IPS-18c (cell line): Measurements from ENCODE around the gene PACRG.

Experiments
- H3K4me3 ChIP-seq: 2 replicates; pipeline ENCODE4 v1.7.0; 2013; ENCODE audit warnings: low read depth, mild to moderate bottlenecking, low read length, moderate library complexity; ENCODE audit not compliant: insufficient read depth
- H3K9me3 ChIP-seq: one replicate; pipeline ENCODE4 v1.6.1; 2013; ENCODE audit warnings: mild to moderate bottlenecking, low read length, moderate library complexity; ENCODE audit not compliant: control insufficient read depth, insufficient read depth

PACRG gene

DNA sequence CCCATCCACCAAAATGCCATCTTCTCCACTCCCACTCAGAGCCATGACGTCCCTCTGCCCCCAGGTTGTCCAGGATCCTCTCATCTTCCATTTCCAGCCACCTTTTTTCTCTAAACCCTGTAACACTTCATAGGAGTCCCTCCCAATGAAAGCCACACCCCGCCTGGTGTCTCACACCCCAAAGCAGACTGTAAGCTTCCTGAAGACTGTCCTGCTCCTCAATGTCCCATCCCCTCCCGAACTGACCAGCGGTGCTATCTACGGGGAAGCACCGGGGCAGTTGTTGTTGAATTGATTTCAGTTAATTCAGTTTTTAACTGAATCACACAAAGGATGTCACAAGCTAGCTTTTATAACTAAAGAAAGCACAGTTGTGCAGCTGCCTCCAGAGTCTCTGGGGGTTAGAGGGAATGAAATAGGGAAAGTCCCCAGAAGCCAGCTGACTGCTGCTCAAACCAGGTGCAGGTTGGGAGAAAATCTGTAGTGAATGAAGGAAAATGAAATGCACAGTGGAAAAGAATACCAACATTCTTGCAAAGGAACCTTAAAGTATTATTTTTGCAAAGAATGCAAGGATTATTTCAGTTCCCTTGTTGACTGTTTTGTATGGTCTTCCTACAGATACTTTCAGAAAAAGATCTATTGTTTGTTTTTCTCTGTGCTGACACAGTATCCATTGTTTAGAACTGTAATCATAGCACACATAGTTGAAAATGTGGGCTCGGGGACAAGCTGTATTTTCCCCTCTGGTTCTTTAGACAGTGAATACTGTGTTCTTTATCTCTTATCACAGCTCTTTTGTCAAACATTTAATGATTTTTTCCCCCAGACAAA, 464.1 kb downstream of the PACRG start:
- H3K4me3 ChIP-seq = no peak overlapping the region
- no peaks in the 10 kb centered on the region for H3K9me3 ChIP-seq

DNA sequence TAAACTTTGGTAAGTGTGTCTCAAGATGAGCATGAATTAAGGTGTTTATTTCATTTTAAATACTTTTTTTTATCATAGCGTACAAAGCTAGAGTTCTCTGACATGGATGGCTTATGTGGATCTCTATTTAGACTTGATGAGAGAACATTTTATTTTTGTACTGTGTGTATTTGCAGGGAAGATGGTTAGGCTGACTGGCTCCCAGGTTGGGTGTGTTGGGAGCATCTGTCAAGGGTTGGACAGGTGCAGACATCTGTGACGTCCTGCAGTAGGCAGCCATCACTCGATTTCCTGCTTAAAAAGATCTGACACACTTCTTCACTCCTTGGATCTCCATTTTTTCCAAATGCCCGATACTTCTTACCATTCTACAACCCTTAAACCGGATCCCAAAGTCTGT, 464.8 kb downstream of the PACRG start:
- Histone ChIP-seq H3K4me3 (no peak overlapping the region), H3K9me3 (no peaks in the 10 kb centered on the region)

DNA sequence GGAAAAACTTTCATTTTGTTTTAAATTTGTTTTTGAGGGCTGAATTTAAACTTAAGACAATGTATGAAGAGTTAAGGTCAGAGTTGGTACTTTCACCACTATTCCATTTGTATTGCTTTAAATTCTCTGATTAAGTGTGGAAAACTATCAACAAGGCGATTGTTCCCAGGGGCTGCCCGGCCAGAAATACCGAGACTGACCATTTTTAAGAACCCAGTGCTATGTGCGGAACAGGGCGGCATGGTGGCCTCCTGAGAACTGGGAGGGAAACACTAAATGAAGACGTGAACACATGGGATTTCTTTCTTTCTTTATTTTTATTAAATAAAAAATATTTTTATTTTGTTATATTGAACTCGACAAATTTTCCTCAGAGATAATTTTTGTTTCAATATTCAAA, 465.6 kb downstream of the PACRG start:
- Histone ChIP-seq H3K4me3 (no peak overlapping the region), H3K9me3 (no peaks in the 10 kb centered on the region)

DNA sequence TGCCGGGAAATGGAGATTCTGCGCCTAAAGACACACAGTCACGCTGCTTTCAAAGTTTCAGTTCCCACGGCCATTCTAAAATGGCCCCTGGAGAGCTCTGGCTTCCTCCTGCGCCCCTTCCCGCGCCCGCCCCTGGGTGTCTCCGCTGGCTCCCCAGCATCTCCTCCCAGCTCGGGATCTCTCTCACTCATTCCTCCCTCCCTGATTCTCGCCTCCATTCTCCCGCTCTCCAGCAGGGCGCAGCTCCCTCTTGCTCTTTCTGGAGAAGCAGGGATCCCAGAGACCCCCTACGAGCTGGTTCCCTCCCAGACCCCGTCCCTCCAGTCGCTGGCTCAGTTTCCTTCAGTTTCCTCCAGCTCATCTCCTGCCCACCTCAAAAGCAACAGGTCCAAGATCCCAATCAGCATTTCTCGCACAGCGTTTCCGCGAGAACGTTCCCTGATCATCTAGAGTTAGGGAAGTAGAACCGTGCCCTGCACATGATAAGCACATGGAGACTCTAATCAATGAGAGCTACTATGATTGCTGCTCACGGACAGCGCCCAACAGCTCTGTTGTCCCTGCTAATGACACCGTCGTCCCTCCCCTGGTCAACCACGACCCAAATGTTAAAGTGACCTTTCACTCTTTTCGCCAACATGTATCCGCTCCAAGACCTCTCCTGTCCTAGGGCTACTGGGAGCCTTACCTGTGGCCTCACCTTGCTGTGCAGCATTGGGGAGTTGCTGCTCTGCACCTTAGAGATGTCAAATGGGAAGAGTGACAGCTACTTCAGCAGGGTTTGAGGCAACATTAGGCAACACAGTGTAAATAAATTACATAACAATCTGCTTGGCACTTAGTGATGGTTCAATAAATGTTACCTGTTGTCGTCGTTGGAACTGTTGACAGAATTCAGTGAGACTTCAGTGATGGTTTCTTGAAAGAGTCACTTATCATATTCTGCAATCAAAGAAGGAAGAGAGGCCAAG, 468.2 kb downstream of the PACRG start:
- Histone ChIP-seq H3K9me3 (no peaks in the 10 kb centered on the region), H3K4me3 (no peak overlapping the region)

DNA sequence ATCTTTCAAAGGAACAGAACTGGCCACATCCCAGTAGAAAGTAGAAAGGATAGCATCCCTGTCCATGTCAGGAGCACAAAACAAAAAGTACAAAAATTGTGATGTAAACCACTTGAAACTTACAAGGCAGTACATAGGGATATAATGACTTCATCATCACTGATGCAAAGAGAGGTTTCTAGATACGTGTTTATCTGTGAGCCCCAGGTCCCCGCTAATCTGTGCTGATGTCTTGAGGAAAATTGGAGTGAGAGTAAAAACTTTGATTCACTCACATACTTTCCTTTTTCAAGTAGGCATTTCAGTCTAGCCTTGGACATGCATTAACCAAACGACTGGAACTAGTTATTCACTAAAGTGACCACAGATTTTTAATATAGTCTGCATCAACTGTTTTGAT, 470.1 kb downstream of the PACRG start:
- no peak overlapping the region for H3K4me3 ChIP-seq
- no peaks in the 10 kb centered on the region for H3K9me3 ChIP-seq

DNA sequence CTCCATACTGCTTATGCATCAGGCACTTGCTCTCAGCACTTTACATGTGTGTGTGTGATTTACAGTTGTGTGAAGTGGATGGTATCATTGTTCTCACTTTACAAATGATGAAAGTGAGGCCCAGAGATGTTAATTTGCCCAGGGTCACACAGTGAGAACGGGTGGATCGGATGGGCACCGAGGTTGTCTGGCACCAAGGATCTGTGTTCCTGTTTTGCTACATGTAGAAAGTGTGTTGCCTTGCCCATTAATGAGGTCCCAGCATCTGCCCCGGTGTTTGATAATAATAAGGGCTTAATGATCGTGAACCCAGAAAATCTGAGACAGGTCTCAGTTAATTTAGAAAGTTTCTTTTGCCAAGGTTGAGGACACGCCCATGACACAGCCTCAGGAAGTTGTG, 470.6 kb downstream of the PACRG start:
- Histone ChIP-seq H3K4me3 (no peak overlapping the region), H3K9me3 (no peaks in the 10 kb centered on the region)

DNA sequence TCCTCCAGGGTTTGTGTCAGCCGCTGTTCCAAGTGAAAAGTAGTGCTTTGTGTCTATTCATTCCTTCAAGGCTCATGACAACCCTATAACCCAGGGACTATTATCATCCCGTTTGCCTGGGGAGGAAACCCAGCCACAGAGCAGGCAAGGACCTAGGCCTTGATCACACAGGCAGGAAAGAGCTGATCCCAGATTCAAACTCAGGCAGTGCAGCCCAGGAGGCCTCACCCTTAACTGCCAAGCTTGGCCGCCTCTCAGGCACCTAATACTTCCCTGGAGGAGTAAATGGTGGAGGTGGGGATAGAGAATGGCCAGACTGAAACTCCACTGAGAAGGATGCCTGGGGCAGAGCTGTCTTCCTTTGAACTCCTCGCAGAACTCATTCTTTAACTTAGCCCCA, 471.6 kb downstream of the PACRG start:
- H3K9me3 ChIP-seq = no peaks in the 10 kb centered on the region
- H3K4me3 ChIP-seq = no peak overlapping the region

DNA sequence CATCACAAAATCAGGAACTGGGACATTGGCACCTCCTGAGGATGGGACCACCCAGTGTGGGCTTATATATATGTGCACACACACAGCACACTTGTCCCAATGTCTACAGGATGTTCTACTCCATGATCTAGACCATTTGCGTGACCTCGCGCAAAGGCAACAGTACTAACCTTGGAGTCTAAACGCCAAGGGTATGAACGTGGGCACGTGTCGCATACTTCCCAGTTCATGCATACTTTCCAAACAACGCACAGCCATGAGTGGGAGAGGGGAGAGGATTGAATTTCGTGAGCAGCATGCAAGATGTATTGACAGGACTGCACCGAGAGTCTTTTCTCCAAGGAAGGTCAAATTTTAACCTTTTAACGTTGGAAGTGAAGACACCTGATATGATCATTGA, 472.5 kb downstream of the PACRG start:
- Histone ChIP-seq H3K4me3 (no peak overlapping the region), H3K9me3 (peaks cover 2% of the 10 kb centered on the region)

DNA sequence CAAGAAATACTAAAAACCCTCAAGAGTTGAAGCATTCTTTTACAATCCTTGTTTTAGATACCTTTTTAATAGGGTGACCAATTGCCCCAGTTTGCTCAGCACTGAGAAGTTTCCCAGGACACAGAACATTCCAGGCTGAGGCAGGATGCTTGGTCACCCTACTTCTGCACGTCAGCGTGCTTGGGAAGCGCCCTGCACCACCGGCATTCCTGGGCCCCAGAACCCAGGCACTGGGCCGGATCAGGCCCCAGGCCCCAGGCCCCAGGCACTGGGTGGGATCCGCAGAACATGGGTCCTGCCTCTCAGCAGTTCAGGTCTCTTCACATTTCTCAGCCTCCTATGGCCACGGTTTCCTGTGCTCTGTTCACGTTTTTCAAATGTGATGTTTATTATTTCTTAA, 472.9 kb downstream of the PACRG start:
- H3K4me3 ChIP-seq = no peak overlapping the region

DNA sequence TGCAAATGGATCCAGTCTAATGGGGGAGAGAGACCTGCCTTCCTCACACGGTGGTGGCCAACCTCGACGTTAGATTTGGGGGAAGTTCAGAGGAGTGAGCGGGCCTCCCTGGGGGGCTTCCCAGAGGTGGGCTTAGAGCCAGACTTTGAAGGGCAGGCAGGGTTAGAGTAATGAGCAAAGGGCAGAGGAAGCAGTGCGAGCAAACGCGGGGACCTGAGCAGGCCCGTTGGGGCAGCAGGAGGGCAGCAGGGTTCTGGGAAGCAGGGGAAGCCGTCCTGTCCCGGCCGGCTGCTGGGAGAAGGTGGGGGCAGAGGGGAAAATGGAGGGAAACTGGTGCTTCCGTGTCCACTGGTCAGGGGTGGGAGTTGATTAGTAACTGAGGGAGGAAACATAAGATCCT, 474.1 kb downstream of the PACRG start:
- Histone ChIP-seq H3K4me3 (no peak overlapping the region), H3K9me3 (peaks cover 3% of the 10 kb centered on the region)

More for the DNA sequence above, 472.9 kb downstream of the PACRG start:
- H3K9me3 ChIP-seq = peaks cover 3% of the 10 kb centered on the region

DNA sequence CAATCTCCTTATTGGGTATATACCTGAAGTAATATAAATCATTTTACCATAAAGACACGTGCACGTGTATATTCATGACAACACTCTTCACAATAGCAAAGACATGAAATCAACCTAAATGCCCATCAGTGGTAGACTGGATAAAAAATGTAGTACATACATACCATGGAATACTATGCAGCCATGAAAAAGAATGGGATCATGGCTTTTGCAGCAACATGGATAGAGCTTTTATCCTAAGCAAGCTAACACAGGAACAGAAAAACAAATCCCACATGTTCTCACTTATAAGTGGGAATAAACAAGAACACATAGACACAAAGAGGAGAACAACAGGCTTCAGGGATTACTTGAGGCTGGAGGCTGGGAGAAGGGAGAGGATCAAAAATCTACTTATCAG, 478.4 kb downstream of the PACRG start:
- Histone ChIP-seq H3K4me3 (no peak overlapping the region), H3K9me3 (peaks cover 3% of the 10 kb centered on the region)

DNA sequence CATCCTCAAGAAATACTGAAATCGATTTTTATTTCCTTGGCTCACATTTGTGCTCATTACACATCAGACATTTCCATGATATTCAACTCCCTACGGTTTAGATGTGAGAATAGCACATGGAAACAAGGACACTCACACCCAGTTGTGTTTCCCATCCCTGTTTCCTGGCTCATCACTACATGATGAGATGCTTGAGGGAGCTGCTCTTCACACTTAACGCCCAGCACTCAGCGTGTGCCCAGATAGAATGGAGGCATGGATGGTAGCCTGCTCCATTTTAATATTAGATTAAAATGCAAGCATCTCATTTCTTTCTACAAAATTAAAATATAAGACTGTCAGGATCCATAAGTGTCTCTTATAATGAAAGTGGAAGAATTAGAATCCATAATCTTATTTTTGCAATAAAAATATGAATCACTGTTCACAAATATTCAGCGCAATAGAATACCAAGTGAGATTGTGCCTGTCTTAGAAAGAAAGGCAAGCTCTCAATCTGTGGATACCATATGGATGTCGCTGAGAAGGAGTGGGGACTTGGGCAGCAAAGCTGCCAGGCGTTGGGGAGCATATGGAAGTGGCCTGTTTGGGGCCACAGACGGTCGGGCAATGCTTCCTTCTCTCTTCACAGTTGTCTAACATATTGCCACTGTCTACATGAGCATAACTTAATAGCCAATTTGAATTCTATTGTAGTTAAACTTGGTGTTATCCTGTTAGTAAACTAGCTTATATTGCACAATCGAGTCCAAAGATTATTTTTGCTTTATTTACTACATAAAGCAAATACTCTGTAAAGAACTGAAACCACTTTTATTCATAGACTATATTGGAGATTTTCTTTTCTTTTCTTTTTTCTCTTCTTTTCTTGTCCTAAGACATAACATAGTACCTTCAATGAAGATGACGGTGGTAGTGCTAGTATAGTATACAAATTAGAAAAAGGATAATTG, 479.9 kb downstream of the PACRG start:
- no peak overlapping the region for H3K4me3 ChIP-seq
- peaks cover 8% of the 10 kb centered on the region for H3K9me3 ChIP-seq

DNA sequence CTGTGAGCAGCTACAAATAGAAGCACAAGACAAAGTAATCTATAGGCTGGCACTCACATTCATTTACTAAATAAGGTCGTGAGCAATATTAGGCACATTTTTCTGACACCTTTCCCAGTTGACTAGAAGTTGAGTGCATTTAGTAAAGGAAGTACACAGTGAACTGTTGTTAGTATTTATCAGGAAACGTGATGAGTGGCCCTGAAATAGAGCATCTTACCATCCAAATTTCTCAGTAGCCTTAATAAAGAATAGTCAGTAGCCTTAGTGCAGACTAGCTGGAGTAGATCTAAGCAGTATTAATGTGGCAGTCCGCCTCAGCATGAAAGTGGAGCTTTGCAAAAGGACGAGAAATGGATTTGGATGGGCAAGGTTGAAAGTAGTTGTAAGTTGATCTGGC, 481.2 kb downstream of the PACRG start:
- peaks cover 8% of the 10 kb centered on the region for H3K9me3 ChIP-seq
- H3K4me3 ChIP-seq = no peak overlapping the region

DNA sequence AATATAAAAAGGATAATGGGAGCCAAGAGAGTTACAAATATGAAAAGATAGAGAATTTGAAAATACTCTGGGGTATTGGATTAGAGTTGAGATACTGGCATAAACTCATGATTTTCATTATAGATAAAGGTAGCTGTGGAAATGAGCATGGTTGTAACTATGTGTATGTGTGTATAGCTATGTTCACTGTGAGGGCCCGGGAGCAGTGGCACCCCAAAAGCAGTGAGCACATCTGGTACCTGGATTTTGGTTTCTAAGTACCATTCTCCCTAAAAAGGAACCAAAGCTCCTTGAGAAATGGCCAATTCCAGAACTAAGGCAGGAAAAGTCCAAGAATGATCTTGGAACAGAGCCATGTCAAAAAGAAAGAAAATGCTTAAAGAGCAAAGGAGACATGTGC, 484.3 kb downstream of the PACRG start:
- H3K9me3 ChIP-seq = peaks cover 4% of the 10 kb centered on the region

DNA sequence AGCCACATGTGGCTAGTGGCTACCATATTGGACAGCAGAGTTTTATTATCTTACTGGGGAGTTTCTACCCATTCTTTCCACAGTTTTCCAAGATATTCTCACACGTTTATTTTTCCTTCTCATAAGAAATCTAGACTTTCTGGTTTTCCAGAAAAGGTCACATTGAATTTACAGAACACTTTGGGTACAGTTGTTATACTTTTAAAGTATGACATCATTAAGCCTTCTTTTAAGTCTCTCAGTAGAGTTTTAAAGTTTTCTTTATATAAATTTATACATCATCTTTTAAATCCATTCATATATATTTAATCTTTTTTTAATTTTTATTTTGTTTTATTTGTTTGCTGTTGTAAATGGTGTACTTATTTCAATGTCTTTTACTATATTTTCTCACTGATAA, 486.5 kb downstream of the PACRG start:
- peaks cover 4% of the 10 kb centered on the region for H3K9me3 ChIP-seq
- H3K4me3 ChIP-seq = no peak overlapping the region

More for the DNA sequence above, 484.3 kb downstream of the PACRG start:
- no peak overlapping the region for H3K4me3 ChIP-seq

DNA sequence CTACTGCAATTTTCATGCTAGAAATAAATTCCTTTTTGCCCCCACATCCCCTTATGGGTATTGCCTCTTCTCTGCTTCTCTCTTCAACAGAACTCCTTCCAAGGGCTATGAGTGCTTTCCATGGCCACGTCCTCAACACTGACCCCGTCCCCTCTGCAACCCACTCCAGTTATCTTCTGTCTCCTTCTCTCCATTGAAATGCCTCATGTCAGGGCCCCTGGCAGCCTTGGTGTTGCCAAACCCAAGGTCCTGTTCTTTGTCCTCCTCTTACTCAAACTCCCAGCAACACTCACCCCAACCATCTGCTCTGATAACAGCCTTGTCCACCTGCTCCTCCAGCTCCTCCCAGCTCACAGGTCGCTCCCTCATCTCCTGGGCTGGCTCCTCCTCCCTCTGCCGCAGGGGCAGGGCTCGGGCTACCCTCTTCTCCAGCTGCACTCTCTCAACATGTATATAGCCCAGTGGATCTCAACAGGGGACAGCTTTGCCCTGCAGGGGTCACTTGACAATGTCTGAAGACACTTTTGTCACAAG, 490.7 kb downstream of the PACRG start:
- Histone ChIP-seq H3K9me3 (no peaks in the 10 kb centered on the region), H3K4me3 (no peak overlapping the region)
